Bronchial epithelial cell (primary cell): Measurements from ENCODE around the gene AMACR. TPM values are rescaled to one million over a fixed set of nuclear protein-coding genes. Genes with fewer than 3 reads are reported as not detected.
A peak's percentile ranks its signal among the peaks of the same experiment; 100 is the strongest.

Source experiments
- DNase-seq: peaks from one replicate; pipeline ENCODE4 v3.0.0-alpha.2; 2010; ENCODE audit warnings: low read depth
- FAIRE-seq: peaks from 2 replicates; lab custom pipeline; 2011; peaks lifted over from hg19 to GRCh38; lab: Jason Lieb, UNC
- H3K27me3 ChIP-seq: 2 replicates; pipeline ENCODE4 v1.5.1; 2011; ENCODE audit warnings: low read length; ENCODE audit not compliant: control insufficient read depth, insufficient read depth
- H3K36me3 ChIP-seq: 2 replicates; pipeline ENCODE4 v1.5.1; 2011; ENCODE audit warnings: low read length; ENCODE audit not compliant: control insufficient read depth, insufficient read depth
- H3K4me3 ChIP-seq: 2 replicates; pipeline ENCODE4 v1.5.1; 2011; ENCODE audit warnings: mild to moderate bottlenecking, low read depth, low read length, control low read depth
- total RNA-seq: library from RNA; depleted of rRNA; stranded (reverse); fragments of >200 nt; gene quantifications from 2 replicates; pipeline ENCODE4 v1.2.1, GENCODE V29; 2014
- TF ChIP-seq, protein P1 (sequence below): IDR thresholded peaks from 2 replicates; pipeline ENCODE4 v1.5.1; 2011; ENCODE audit warnings: mild to moderate bottlenecking, moderate library complexity, low read length, control low read depth, inconsistent platforms; ENCODE audit not compliant: insufficient read depth, severe bottlenecking

Gene AMACR
- total RNA-seq, 1 donor from 2014 or later: 6.3 TPM

GRCh38 chr5:34045996-34046395, 38.1 kb upstream of the AMACR start:
- DNase-seq: peak; percentile 91
- FAIRE-seq: no peak
- TF ChIP-seq, protein P1, sequence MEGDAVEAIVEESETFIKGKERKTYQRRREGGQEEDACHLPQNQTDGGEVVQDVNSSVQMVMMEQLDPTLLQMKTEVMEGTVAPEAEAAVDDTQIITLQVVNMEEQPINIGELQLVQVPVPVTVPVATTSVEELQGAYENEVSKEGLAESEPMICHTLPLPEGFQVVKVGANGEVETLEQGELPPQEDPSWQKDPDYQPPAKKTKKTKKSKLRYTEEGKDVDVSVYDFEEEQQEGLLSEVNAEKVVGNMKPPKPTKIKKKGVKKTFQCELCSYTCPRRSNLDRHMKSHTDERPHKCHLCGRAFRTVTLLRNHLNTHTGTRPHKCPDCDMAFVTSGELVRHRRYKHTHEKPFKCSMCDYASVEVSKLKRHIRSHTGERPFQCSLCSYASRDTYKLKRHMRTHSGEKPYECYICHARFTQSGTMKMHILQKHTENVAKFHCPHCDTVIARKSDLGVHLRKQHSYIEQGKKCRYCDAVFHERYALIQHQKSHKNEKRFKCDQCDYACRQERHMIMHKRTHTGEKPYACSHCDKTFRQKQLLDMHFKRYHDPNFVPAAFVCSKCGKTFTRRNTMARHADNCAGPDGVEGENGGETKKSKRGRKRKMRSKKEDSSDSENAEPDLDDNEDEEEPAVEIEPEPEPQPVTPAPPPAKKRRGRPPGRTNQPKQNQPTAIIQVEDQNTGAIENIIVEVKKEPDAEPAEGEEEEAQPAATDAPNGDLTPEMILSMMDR: no peak
- Histone ChIP-seq H3K36me3 (no peaks in the 10 kb centered on the region), H3K4me3 (no peak overlapping the region), H3K27me3 (no peaks in the 10 kb centered on the region)

DNA sequence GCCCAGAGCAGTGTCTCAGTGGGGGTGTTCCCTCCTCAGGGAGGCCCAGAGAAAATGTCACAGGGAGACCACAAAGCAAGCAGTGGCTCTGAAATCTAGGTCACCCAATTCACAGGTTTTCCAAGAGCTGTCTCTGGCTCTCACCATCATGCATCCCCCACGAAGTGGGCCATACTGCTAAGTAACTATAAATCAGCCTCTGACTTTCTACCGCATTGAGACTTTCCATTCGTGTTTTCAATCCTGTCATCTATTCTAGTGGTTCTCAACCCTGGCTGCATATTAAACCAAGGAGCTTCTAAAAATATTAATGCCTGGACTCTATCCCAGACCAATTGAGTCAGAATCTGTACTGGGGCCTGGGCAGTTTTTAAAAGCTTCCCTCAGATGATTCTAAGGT, 37.2 kb upstream of the AMACR start:
- TF ChIP-seq, protein P1: no peak
- FAIRE-seq: no peak
- H3K27me3 ChIP-seq: no peaks in the 10 kb centered on the region
- DNase-seq: no peak
- H3K36me3 ChIP-seq: no peaks in the 10 kb centered on the region
- no peak overlapping the region for H3K4me3 ChIP-seq

DNA sequence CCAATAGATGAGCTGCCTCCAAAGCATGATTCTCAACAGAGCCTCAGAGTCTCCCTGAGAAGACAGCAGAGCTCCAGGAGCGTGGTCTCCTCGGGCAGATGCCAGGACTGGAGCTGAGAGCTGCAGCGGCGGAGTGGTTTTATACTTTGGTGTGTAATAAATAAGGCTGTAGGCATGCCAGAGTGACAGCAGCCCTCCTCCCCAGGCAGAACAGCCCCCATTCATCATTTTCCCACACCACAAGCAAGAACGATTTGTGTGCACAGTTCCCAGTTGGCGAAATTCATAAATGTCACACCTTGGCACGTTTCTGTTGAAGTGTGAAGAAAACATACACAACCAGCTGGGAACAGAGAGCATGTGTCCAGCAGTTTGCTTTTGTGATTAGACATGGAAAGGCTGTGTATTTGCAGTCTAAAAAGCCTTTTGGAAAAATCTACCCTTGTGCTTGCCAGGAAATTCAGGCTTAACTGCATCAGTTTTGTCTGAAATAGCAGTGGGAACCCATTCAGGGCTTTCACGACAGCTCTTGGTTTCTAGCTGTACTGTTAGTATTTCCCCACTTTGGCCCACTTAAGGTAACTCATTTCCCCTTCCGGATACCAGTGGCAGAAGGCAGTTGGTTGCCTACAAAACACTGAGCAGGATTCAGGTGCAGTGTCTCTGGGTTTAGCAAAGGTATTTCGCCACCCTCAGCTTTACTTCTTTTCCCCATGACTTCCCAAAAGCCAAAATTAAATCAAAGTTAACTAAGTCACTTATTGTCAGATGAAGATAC, 35.4 kb upstream of the AMACR start, which contains the start of gene C1QTNF3:
Gene C1QTNF3 (minus strand): TSS at position 115 of the 778 bp plus-strand sequence. CDS start 88 bp downstream, at position 27.
- TF ChIP-seq, protein P1: no peak
- no peak within 1 kb of the TSS for H3K4me3 ChIP-seq
- H3K27me3 ChIP-seq: no peaks in the 10 kb centered on the region
- H3K36me3 ChIP-seq: no peaks in the 10 kb centered on the region
- no peak for DNase-seq
- no peak for FAIRE-seq

DNA sequence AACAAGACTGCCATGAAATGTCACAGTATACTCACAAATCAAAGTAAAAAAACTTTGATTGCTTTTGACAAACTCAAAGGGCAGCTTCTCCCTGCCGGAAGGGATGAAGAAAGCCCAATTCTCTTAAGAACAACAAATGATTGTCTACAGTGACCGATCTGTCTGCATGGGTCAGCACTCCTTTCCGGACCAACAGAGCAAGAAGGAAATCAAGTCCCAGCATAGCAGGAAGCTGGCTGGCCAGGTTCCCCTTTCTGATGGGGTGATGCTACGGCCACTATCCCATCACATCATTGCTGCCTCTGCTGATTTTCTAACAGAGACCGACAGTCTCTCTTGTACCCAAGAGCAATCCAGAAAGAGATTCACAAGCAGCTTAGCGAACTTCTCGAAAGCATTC, 34.5 kb upstream of the AMACR start:
- Histone ChIP-seq H3K4me3 (no peak overlapping the region), H3K36me3 (no peaks in the 10 kb centered on the region), H3K27me3 (no peaks in the 10 kb centered on the region)
- DNase-seq (no peak), FAIRE-seq (peak; percentile 62)
- TF ChIP-seq, protein P1: no peak

DNA sequence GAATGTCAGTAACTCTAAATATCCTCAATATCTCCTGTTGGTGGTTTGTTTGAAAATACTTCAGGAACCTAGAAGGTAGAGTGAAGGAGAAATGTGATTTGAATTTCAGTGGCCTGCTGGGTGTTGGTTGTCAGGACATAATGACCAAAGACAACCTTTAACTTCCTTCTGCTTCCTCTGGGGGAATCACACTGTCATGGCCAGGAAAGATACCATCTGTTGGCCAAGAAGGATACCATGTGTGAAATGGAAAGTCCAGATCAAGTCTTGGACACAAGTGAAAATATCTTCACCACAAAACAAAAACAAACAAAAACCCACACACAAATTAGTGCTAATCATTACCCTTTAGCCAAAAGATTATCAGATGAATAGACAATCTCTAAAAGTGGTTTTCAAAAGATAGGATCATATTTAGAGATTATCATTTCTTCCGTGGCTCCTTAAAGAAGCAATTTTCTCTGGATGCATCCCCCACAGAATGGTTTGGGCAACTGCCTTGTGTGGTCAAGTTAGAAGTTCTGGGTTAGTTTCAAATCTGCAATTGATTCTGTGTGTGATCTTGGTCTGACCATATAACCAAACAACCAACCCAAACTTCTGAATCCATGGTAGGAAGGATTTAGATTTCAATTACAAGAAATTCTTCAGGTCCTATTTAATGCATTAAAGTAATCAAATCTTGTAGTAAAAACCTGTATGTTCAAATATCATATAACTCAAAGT, 33.6 kb upstream of the AMACR start:
- H3K27me3 ChIP-seq: no peaks in the 10 kb centered on the region
- TF ChIP-seq, protein P1: no peak
- DNase-seq (no peak), FAIRE-seq (no peak)
- H3K4me3 ChIP-seq: no peak overlapping the region
- no peaks in the 10 kb centered on the region for H3K36me3 ChIP-seq
